ENCODE data around the gene SDC3.
A peak's percentile ranks its signal among the peaks of the same experiment; 100 is the strongest.
"Not testable (repeated sequence)": the region's sequence is repeated elsewhere in the genome, so short reads cannot be mapped to it uniquely, and the experiment has no call there.

SDC3 gene

GRCh38 chr1:30872033-30872947 is 36.3 kb downstream of the SDC3 start:
- Histone ChIP-seq H3K4me3 (peak overlapping the region; percentile 18), H3K27ac (no peak overlapping the region)
- no peak for DNase-seq (ENCODE audit: low spot score)

GRCh38 chr1:30871276-30871871 is 37.2 kb downstream of the SDC3 start:
- Histone ChIP-seq H3K27ac (no peak overlapping the region), H3K4me3 (no peak overlapping the region)
- DNase-seq (ENCODE audit: low spot score), result no peak
- TF ChIP-seq CTCF (IDR thresholded peaks at IDR 0.05), result no peak

More at GRCh38 chr1:30872033-30872947, 36.3 kb downstream of the SDC3 start:
- TF ChIP-seq CTCF (IDR thresholded peaks at IDR 0.05), result no peak

GRCh38 chr1:30870656-30871055 is 37.9 kb downstream of the SDC3 start:
- DNase-seq (ENCODE audit: low spot score), result no peak
- Histone ChIP-seq H3K4me3 (no peak overlapping the region), H3K27ac (no peak overlapping the region)
- TF ChIP-seq CTCF (IDR thresholded peaks at IDR 0.05), result no peak

GRCh38 chr1:30870035-30870434 is 38.5 kb downstream of the SDC3 start:
- DNase-seq (ENCODE audit: low spot score), result no peak
- Histone ChIP-seq H3K27ac (no peak overlapping the region), H3K4me3 (no peak overlapping the region)
- no peak for TF ChIP-seq CTCF (IDR thresholded peaks at IDR 0.05)

- no peak overlapping the region for H3K27ac ChIP-seq
- no peak overlapping the region for H3K4me3 ChIP-seq
- no peak for DNase-seq (ENCODE audit: low spot score)
- no peak for TF ChIP-seq CTCF (IDR thresholded peaks at IDR 0.05)
Observed at GRCh38 chr1:30868833-30869435, 39.6 kb downstream of the SDC3 start.

GRCh38 chr1:30868057-30868456 is 40.5 kb downstream of the SDC3 start:
- not testable (repeated sequence) for DNase-seq (ENCODE audit: low spot score); H3K27ac ChIP-seq; H3K4me3 ChIP-seq

GRCh38 chr1:30867537-30867936 is 41.0 kb downstream of the SDC3 start:
- no peak overlapping the region for H3K4me3 ChIP-seq
- no peak overlapping the region for H3K27ac ChIP-seq
- no peak for TF ChIP-seq CTCF (IDR thresholded peaks at IDR 0.05)
- DNase-seq (ENCODE audit: low spot score), result no peak

All from coronary artery (tissue), 2 donors.